SK-N-SH treated with all-trans-retinoic acid at 6 μM for 48 hours (cell line): ENCODE results near the gene KPNA2.
A peak's percentile ranks its signal among the peaks of the same experiment; 100 is the strongest.
"Not testable (repeated sequence)": the region's sequence is repeated elsewhere in the genome, so short reads cannot be mapped to it uniquely, and the experiment has no call there.

Source experiments
- ATAC-seq: fragments of 200-7000 bp; cut with Tn5 transposase; 3 replicates; pipeline ENCODE4 v1.9.1; 2020; ENCODE audit warnings: mild to moderate bottlenecking, moderate library complexity
- BACH2 ChIP-seq: fragments of 250-450 bp; sonication (Bioruptor Pico); IDR thresholded peaks from 2 replicates; pipeline ENCODE4 v1.9.0; 2021; ENCODE audit warnings: mild to moderate bottlenecking, borderline replicate concordance
- ESRRG ChIP-seq: fragments of 250-450 bp; sonication (Bioruptor Pico); IDR thresholded peaks from 2 replicates; pipeline ENCODE4 v1.6.1; 2021; ENCODE audit warnings: mild to moderate bottlenecking
- GLIS3 ChIP-seq: fragments of 250-450 bp; sonication (Bioruptor Pico); IDR thresholded peaks from 2 replicates; pipeline ENCODE4 v1.5.0; 2020; ENCODE audit warnings: mild to moderate bottlenecking, moderate library complexity
- ISL1 ChIP-seq: fragments of 250-450 bp; sonication (Bioruptor Pico); IDR thresholded peaks from 2 replicates; pipeline ENCODE4 v2.1.2; 2022; ENCODE audit warnings: mild to moderate bottlenecking, moderate library complexity
- PPARA ChIP-seq: fragments of 250-450 bp; sonication (Bioruptor Pico); IDR thresholded peaks from 2 replicates; pipeline ENCODE4 v1.5.0; 2020; ENCODE audit warnings: mild to moderate bottlenecking, borderline replicate concordance
- SNAI2 ChIP-seq: fragments of 250-450 bp; sonication (Bioruptor Pico); IDR thresholded peaks from 2 replicates; pipeline ENCODE4 v1.5.0; 2020; ENCODE audit warnings: mild to moderate bottlenecking, moderate library complexity
- TCF4 ChIP-seq: fragments of 250-450 bp; sonication (Bioruptor Pico); IDR thresholded peaks from 2 replicates; pipeline ENCODE4 v1.8.0; 2021; ENCODE audit warnings: mild to moderate bottlenecking, moderate library complexity, borderline replicate concordance
- ZFP3 ChIP-seq: fragments of 250-450 bp; sonication (Bioruptor Pico); IDR thresholded peaks from 2 replicates; pipeline ENCODE4 v1.5.0; 2020; ENCODE audit warnings: mild to moderate bottlenecking, moderate library complexity
- ZFP30 ChIP-seq: fragments of 450-650 bp; formaldehyde crosslinking; IDR thresholded peaks from 2 replicates; pipeline ENCODE4 v1.5.0; 2022; ENCODE audit warnings: mild to moderate bottlenecking, moderate library complexity
- ZNF70 ChIP-seq: fragments of 450-650 bp; formaldehyde crosslinking; IDR thresholded peaks from 2 replicates; pipeline ENCODE4 v1.5.0; 2020; ENCODE audit warnings: mild to moderate bottlenecking, moderate library complexity
- ZNF8 ChIP-seq: fragments of 450-650 bp; formaldehyde crosslinking; IDR thresholded peaks from 2 replicates; pipeline ENCODE4 v1.5.0; 2020; ENCODE audit warnings: mild to moderate bottlenecking, moderate library complexity
- TF ChIP-seq, protein P1 (sequence below): fragments of 250-450 bp; sonication (Bioruptor Pico); IDR thresholded peaks from 2 replicates; pipeline ENCODE4 v1.5.1; 2020; ENCODE audit warnings: low read depth, mild to moderate bottlenecking, moderate library complexity
- TF ChIP-seq, protein P2 (sequence below): fragments of 250-450 bp; sonication (Bioruptor Pico); IDR thresholded peaks from 2 replicates; pipeline ENCODE4 v1.5.1; 2021; ENCODE audit warnings: mild to moderate bottlenecking, moderate library complexity
- TF ChIP-seq, protein P3 (sequence below): fragments of 250-450 bp; sonication (Bioruptor Pico); IDR thresholded peaks from 2 replicates; pipeline ENCODE4 v1.5.0; 2020; ENCODE audit warnings: mild to moderate bottlenecking, moderate library complexity
- TF ChIP-seq, protein P4 (sequence below): fragments of 250-450 bp; sonication (Bioruptor Pico); IDR thresholded peaks from 2 replicates; pipeline ENCODE4 v1.8.0; 2020; ENCODE audit warnings: mild to moderate bottlenecking, moderate library complexity, borderline replicate concordance

The KPNA2 gene

DNA sequence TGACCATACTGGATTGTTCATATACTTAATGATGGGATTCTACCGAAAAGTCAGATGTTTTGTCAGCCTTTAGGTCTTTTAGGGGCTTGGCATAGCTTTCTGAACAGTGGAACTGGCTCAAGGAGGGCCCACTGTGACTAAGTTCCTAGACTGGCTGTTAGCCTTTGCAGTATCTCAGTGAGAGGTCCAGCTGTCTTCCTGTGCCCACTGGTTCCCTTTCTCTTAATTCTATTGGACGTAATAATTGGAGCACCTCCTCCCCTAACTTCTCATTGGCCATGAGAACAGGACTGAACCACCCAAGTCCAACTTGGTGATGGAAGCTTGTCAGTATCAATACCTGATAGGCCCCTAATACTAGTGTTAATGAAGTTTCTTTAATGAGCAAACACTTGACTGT, 13.5 kb downstream of the KPNA2 start:
- TF ChIP-seq, protein P1, sequence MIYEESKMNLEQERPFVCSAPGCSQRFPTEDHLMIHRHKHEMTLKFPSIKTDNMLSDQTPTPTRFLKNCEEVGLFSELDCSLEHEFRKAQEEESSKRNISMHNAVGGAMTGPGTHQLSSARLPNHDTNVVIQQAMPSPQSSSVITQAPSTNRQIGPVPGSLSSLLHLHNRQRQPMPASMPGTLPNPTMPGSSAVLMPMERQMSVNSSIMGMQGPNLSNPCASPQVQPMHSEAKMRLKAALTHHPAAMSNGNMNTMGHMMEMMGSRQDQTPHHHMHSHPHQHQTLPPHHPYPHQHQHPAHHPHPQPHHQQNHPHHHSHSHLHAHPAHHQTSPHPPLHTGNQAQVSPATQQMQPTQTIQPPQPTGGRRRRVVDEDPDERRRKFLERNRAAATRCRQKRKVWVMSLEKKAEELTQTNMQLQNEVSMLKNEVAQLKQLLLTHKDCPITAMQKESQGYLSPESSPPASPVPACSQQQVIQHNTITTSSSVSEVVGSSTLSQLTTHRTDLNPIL (CRISPR knock-in tag) = no peak
- TF ChIP-seq ZNF8 (CRISPR knock-in tag) (no peak), PPARA (no peak), GLIS3 (CRISPR knock-in tag) (no peak), SNAI2 (CRISPR knock-in tag) (no peak), TCF4 (CRISPR knock-in tag) (no peak), ISL1 (CRISPR knock-in tag) (no peak), BACH2 (no peak)
- TF ChIP-seq, protein P2, sequence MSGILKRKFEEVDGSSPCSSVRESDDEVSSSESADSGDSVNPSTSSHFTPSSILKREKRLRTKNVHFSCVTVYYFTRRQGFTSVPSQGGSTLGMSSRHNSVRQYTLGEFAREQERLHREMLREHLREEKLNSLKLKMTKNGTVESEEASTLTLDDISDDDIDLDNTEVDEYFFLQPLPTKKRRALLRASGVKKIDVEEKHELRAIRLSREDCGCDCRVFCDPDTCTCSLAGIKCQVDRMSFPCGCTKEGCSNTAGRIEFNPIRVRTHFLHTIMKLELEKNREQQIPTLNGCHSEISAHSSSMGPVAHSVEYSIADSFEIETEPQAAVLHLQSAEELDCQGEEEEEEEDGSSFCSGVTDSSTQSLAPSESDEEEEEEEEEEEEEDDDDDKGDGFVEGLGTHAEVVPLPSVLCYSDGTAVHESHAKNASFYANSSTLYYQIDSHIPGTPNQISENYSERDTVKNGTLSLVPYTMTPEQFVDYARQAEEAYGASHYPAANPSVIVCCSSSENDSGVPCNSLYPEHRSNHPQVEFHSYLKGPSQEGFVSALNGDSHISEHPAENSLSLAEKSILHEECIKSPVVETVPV = no peak

DNA sequence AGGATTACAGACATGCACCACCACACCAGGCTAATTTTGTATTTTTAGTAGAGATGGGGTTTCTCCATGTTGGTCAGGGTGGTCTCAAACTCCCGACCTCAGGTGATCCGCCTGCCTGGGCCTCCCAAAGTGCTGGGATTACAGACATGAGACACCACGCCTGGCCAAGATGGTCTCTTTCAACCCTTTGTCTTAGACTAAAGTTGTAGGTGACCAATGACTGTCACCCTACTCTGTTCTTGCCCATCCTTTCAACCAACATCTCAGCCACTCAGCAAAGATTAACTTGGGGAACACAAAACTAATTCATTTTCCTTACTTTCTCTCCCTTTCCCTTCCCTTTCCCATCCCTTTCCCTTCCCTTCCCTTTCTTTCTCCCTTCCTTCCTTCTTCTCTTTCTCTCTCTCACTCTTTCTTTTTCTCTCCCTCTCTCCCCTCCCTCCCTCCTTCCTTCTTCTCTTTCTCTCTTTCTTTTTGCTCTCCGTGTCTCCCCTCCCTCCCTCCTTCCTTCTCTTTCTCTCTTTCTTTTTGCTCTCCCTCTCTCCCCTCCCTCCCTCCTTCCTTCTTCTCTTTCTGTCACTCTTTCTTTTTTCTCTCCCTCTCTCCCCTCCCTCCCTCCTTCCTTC, 14.4 kb downstream of the KPNA2 start:
- ATAC-seq = peak; percentile 3; the same call in 1 of the 3 replicates

More for the DNA sequence above, 13.5 kb downstream of the KPNA2 start:
- ATAC-seq = peak; percentile 65

DNA sequence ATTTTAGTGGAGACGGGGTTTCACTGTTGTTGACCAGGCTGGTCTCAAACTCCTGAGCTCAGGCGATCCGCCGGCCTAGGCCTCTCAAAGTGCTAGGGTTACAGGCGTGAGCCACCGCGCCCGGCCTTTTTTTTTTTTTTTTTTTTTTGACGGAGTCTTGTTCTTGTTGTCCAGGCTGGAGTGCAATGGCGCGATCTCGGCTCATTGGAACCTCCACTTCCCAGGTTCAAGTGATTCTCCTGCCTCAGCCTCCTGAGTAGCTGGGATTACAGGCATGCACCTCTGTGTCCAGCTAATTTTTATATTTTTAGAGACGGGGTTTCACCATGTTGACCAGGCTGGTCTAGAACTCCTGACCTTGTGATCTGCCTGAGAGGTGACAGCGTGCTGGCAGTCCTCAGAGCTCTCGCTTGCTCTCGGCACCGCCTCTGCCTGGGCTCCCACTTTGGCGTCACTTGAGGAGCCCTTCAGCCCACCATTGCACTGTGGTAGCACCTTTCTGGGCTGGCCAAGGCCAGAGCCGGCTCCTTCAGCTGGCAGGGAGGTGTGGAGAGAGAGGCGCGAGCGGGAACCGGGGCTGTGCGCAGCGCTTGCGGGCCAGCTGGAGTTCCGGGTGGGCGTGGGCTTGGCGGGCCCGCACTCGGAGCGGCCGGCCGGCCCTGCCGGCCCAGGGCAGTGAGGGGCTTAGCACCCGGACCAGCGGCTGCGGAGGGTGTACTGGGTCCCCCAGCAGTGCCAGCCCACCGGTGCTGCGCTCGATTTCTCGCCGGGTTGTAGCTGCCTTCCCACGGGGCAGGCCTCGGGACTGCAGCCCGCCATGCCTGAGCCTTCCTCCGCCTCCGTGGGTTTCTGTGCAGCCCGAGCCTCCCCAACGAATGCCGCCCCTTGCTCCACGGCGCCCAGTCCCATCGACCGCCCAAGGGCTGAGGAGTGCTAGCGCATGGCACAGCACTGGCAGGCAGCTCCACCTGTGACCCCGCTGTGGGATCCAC, 16.1 kb downstream of the KPNA2 start:
- not testable (repeated sequence) for ATAC-seq

DNA sequence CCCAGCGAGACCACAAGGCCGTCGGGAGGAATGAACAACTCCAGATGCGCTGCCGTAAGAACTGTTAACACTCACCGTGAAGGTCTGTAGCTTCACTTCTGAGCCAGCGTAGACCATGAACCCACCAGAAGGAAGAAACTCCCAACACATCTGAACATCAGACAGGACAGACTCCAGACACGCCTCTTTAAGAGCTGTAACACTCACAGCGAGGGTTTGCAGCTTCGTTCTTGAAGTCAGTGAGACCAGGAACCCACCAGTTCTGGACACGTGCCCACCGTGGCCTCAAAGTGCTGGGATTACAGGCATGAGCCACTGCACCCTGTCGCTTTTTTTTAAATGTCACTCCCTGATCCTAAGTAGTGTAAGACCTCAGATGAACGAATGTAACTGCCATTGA, 17.3 kb downstream of the KPNA2 start:
- TF ChIP-seq, protein P3, sequence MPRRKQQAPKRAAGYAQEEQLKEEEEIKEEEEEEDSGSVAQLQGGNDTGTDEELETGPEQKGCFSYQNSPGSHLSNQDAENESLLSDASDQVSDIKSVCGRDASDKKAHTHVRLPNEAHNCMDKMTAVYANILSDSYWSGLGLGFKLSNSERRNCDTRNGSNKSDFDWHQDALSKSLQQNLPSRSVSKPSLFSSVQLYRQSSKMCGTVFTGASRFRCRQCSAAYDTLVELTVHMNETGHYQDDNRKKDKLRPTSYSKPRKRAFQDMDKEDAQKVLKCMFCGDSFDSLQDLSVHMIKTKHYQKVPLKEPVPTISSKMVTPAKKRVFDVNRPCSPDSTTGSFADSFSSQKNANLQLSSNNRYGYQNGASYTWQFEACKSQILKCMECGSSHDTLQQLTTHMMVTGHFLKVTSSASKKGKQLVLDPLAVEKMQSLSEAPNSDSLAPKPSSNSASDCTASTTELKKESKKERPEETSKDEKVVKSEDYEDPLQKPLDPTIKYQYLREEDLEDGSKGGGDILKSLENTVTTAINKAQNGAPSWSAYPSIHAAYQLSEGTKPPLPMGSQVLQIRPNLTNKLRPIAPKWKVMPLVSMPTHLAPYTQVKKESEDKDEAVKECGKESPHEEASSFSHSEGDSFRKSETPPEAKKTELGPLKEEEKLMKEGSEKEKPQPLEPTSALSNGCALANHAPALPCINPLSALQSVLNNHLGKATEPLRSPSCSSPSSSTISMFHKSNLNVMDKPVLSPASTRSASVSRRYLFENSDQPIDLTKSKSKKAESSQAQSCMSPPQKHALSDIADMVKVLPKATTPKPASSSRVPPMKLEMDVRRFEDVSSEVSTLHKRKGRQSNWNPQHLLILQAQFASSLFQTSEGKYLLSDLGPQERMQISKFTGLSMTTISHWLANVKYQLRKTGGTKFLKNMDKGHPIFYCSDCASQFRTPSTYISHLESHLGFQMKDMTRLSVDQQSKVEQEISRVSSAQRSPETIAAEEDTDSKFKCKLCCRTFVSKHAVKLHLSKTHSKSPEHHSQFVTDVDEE (CRISPR knock-in tag) = no peak
- TF ChIP-seq PPARA (no peak), ESRRG (CRISPR knock-in tag) (no peak), GLIS3 (CRISPR knock-in tag) (no peak), ZFP30 (CRISPR knock-in tag) (no peak), ZFP3 (no peak)
- no peak for ATAC-seq

DNA sequence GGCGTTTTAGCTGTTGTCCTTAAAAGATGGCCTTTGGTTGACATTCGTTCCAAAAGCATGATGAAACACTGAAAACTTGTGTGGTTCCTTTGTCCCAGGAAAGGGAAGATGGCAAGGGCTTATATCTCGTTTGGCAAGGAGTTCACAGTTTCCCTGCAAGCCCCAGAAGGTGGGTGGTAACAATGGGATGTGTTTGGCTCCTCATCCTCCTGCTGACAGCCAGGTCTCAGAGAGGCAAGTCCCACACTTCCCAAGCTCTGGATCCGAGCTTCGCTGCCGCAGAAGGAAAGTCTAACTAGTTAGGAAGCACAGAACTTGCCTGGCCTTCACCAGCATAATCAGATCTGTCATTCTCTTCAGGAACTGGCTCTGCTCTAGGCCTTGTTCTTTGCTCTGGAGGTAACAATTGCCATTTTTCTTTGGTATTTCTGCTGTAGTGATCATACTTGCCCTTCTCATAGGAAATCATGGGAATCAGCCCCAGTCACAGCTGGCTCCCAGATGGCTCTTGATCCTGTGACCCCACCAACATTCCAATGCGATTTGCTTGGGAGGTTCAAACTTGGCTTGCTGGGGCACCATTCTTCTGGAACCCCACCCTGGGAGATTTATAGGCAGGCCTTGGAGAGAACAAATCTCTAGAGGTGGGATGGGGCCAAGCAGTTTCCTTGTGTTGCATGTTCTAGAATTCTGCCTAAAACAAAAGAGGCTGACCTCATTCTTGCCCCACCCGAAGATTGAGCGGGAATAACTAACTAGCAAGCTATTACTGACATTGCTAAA, 17.9 kb downstream of the KPNA2 start:
- no peak for TF ChIP-seq ZNF70
- TF ChIP-seq, protein P4, sequence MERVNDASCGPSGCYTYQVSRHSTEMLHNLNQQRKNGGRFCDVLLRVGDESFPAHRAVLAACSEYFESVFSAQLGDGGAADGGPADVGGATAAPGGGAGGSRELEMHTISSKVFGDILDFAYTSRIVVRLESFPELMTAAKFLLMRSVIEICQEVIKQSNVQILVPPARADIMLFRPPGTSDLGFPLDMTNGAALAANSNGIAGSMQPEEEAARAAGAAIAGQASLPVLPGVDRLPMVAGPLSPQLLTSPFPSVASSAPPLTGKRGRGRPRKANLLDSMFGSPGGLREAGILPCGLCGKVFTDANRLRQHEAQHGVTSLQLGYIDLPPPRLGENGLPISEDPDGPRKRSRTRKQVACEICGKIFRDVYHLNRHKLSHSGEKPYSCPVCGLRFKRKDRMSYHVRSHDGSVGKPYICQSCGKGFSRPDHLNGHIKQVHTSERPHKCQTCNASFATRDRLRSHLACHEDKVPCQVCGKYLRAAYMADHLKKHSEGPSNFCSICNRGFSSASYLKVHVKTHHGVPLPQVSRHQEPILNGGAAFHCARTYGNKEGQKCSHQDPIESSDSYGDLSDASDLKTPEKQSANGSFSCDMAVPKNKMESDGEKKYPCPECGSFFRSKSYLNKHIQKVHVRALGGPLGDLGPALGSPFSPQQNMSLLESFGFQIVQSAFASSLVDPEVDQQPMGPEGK = no peak
- TF ChIP-seq BACH2 = no peak
- peak; percentile 36 for ATAC-seq
